Mucosa of rectum (tissue), 2 donors: Measurements from ENCODE around the gene LPIN2.
"Not testable (repeated sequence)": the region's sequence is repeated elsewhere in the genome, so short reads cannot be mapped to it uniquely, and the experiment has no call there.

Source experiments
- H3K27ac ChIP-seq, 2 donors: one replicate each; pipeline ENCODE4 v1.7.0; 2013; ENCODE audit warnings: inconsistent platforms in 2 of 2, low read depth in 2 of 2, low read length in 2 of 2
- H3K27me3 ChIP-seq, 2 donors: one replicate each; pipeline ENCODE4 v1.7.0; 2013; ENCODE audit warnings: low read length in 2 of 2; ENCODE audit not compliant: control insufficient read depth in 2 of 2, insufficient read depth in 2 of 2
- H3K36me3 ChIP-seq, 2 donors: one replicate each; pipeline ENCODE4 v1.7.0; 2013; ENCODE audit warnings: low read length in 2 of 2; ENCODE audit not compliant: control insufficient read depth in 2 of 2, insufficient read depth in 2 of 2
- H3K4me1 ChIP-seq, 2 donors: one replicate each; pipeline ENCODE4 v1.7.0; 2013; ENCODE audit warnings: low read length in 2 of 2, mild to moderate bottlenecking in 1 of 2; ENCODE audit not compliant: control insufficient read depth in 2 of 2, insufficient read depth in 2 of 2
- H3K4me3 ChIP-seq, 2 donors: one replicate each; pipeline ENCODE4 v1.7.0; 2013; ENCODE audit warnings: low read length in 2 of 2
- H3K9ac ChIP-seq, 2 donors: one replicate each; pipeline ENCODE4 v1.7.0; 2013; ENCODE audit warnings: low read length in 2 of 2, low read depth in 1 of 2, mild to moderate bottlenecking in 1 of 2
- H3K9me3 ChIP-seq, 2 donors: one replicate each; pipeline ENCODE4 v1.7.0; 2013; ENCODE audit warnings: low read length in 2 of 2; ENCODE audit not compliant: control insufficient read depth in 2 of 2
- donor health status: healthy.
- donor health status: Normal muscosa, but diverticular disease.

The LPIN2 gene

GRCh38 chr18:3054780-3055179 lies 41.8 kb upstream of the LPIN2 start:
- H3K27ac ChIP-seq, result no peak overlapping the region
- H3K4me1 ChIP-seq, result peaks cover 9 to 22% of the 10 kb centered on the region in 2 donors
- H3K9me3 ChIP-seq, result no peaks in the 10 kb centered on the region
- no peaks in the 10 kb centered on the region for H3K27me3 ChIP-seq
- no peaks in the 10 kb centered on the region for H3K36me3 ChIP-seq
- no peak overlapping the region for H3K4me3 ChIP-seq
- H3K9ac ChIP-seq, result no peak overlapping the region

DNA sequence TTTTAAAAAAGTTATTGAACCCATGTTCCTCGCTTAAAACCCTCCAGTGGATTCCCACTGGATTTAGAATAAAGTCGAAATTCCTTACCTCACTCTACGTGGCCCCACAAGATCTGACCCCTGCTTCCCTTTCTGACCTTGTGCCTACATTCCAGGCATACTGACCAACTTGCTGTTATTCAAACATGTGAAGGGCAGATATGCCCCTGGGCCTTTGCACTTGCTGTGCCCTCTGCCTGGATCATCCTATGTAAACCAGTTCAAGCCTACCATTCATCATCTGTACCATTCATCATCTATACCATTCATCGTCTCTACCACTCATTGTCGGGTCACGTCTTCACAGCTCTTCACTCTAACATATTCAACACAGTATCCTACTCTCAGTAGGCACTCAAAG lies 41.3 kb upstream of the LPIN2 start:
- H3K27ac ChIP-seq, result no peak overlapping the region

DNA sequence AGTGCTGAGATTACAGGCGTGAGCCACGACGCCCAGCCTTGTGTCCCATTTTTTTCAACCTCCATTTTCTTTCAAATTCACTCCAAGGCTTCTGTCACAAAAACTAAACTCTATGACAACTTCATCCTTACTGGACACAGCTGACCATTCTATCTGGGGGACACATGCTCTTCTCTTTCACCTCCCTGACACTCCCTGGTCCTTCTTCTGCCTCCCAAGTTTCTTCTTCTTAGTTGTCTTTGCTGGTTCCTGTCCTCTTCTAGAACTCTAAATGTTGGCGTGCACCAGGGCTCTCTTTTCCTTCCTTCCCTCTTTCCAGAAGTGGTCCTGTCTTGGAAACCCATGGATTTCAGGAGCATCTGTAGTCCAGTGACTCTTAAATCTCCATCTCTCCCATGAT lies 40.1 kb upstream of the LPIN2 start:
- Histone ChIP-seq H3K4me1 (peaks cover 9 to 19% of the 10 kb centered on the region in 2 donors), H3K4me3 (no peak overlapping the region), H3K27me3 (no peaks in the 10 kb centered on the region), H3K9ac (no peak overlapping the region), H3K36me3 (no peaks in the 10 kb centered on the region), H3K27ac (peak overlapping the region; percentile 91 to 93), H3K9me3 (no peaks in the 10 kb centered on the region)

More for the DNA sequence above, 41.3 kb upstream of the LPIN2 start:
- no peaks in the 10 kb centered on the region for H3K27me3 ChIP-seq
- H3K36me3 ChIP-seq, result no peaks in the 10 kb centered on the region
- peaks cover 9 to 19% of the 10 kb centered on the region in 2 donors for H3K4me1 ChIP-seq
- no peak overlapping the region for H3K9ac ChIP-seq
- H3K4me3 ChIP-seq, result no peak overlapping the region
- no peaks in the 10 kb centered on the region for H3K9me3 ChIP-seq

DNA sequence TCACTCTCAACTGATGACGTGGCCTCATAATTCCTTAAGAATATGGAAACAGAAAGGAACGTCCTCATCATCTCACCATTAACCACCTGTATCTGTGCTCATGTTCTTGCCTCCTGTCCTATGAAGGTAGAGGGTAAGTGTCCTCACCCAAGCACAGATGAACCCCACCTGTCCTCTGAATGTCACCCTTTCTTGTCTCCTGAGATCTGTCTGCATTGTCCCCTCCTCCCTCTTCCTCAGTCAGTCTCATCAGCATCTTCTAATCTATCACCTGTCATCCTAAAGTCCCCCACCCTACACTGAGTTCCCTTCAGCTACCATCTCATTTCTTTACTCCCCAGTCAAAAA lies 39.4 kb upstream of the LPIN2 start:
- Histone ChIP-seq H3K9ac (peak overlapping the region; percentile 30 to 43), H3K4me1 (peaks cover 9 to 19% of the 10 kb centered on the region in 2 donors), H3K27ac (peak overlapping the region; percentile 91 to 93)

DNA sequence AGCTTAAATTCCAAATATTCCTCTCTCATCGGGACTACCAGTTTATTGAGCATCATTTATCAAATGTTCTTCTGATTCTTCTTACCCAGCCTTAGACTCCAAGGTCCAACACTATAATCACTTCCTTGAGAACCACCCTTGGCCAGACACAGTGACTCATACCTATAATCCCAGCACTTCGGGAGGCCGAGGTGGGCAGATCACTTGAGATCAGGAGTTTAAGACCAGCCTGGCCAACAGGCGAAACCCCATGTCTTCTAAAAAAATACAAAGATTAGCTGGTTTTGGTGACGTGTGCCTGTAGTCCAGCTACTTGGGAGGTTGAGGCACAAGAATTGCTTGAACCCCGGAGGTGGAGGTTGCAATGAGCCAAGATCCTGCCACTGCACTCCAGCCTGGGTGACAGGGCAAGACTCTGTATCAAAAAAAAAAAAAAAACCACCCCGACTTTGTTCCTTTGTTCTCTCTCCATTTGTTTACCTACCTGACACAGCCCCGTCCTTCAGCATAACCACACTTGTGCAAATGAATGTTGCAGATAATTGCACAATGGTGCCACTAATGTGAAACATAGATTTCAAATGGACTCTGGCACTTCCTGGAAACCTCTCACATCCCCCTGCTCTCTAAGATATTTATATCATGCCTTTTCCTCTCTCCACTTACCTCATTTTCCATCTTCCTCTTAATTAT lies 38.9 kb upstream of the LPIN2 start:
- Histone ChIP-seq H3K4me1 (peaks cover 9 to 19% of the 10 kb centered on the region in 2 donors), H3K9me3 (no peaks in the 10 kb centered on the region), H3K9ac (peak overlapping the region; percentile 43 to 60), H3K27me3 (no peaks in the 10 kb centered on the region), H3K36me3 (no peaks in the 10 kb centered on the region), H3K4me3 (peak overlapping the region; percentile 39 to 58), H3K27ac (peak overlapping the region; percentile 91 to 93)

More for the DNA sequence above, 39.4 kb upstream of the LPIN2 start:
- Histone ChIP-seq H3K9me3 (no peaks in the 10 kb centered on the region), H3K36me3 (no peaks in the 10 kb centered on the region), H3K4me3 (peak overlapping the region; percentile 8 to 58), H3K27me3 (no peaks in the 10 kb centered on the region)

- H3K9me3 ChIP-seq, H3K36me3 ChIP-seq, H3K27ac ChIP-seq, H3K27me3 ChIP-seq, H3K4me3 ChIP-seq, H3K9ac ChIP-seq: not testable (repeated sequence)
- peaks cover 19 to 33% of the 10 kb centered on the region in 2 donors for H3K4me1 ChIP-seq
Measured at GRCh38 chr18:3049897-3050454, 37.0 kb upstream of the LPIN2 start.

- Histone ChIP-seq H3K4me3 (no peak overlapping the region), H3K27me3 (no peaks in the 10 kb centered on the region), H3K9me3 (no peaks in the 10 kb centered on the region), H3K27ac (no peak overlapping the region), H3K9ac (no peak overlapping the region), H3K4me1 (peaks cover 21 to 37% of the 10 kb centered on the region in 2 donors), H3K36me3 (no peaks in the 10 kb centered on the region)
Measured at GRCh38 chr18:3048820-3049349, 35.9 kb upstream of the LPIN2 start.

DNA sequence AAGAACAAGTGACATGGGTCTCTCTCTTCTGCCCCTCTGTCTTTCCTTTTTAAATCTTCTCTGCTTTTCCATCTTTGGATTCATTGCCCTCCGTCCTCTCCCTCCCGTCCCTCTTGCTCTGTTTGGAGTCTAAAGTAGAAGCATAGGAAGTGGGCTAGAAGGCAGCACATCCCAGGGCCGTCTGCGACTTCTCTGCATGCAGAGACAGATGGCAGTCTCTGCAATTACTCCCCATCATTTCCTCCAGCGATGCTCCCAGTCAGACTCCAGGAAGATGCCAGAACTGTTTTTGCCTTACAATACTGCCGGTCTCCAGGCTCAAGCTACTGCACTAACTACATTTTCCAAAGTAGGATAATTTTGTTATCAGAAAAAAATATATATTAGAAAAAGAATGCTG lies 35.2 kb upstream of the LPIN2 start:
- Histone ChIP-seq H3K36me3 (no peaks in the 10 kb centered on the region), H3K4me3 (no peak overlapping the region), H3K9ac (no peak overlapping the region), H3K4me1 (peaks cover 21 to 35% of the 10 kb centered on the region in 2 donors), H3K27ac (no peak overlapping the region), H3K27me3 (no peaks in the 10 kb centered on the region), H3K9me3 (no peaks in the 10 kb centered on the region)

- Histone ChIP-seq H3K9ac (no peak overlapping the region), H3K27ac (peak overlapping the region; percentile 74 to 86), H3K27me3 (no peaks in the 10 kb centered on the region), H3K4me1 (peaks cover 16 to 32% of the 10 kb centered on the region in 2 donors), H3K4me3 (no peak overlapping the region), H3K9me3 (no peaks in the 10 kb centered on the region), H3K36me3 (no peaks in the 10 kb centered on the region)
Measured at GRCh38 chr18:3046216-3046808, 33.4 kb upstream of the LPIN2 start.
